HG02763 (cell line): Measurements from ENCODE around the gene CACNA1F.

Source experiments
- ATAC-seq: cut with Tn5 transposase; IDR thresholded peaks from one replicate; pipeline ENCODE4 v1.9.1; 2021; ENCODE audit warnings: mild to moderate bottlenecking, moderate library complexity; ENCODE audit not compliant: unreplicated experiment

Gene CACNA1F

DNA sequence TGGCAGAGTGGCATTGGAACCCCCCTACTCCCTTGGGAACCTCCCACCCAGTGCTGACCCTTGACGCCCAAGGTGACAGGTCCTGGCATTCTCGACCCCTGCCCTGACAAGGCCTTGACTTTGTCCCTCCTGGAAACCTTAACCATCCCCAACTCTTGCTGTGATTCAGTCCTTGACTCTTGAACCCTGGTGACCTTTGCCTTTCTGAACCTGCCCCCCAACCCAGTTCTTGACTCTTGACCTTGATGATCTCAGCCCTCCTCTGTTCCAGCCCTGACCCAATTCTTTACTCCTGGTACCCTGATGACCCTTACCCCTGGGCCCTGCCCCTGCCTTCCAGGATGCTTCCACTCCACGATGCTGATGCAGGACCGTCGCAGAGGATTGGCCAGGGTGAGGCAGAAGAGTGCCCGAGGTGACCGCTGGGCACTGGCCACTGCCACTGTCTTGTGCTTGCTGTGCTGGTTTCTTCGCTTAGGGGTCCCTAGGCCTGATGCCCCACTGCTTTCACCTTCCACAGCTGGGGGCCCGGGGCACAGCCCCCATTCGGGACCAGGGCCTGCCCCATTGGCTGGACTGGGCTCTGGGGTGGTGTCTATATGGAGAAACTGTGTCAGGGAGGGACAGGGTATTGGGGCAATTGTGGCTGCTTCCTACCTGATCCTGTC, 1.7 kb downstream of the CACNA1F start:
- ATAC-seq, result no peak

DNA sequence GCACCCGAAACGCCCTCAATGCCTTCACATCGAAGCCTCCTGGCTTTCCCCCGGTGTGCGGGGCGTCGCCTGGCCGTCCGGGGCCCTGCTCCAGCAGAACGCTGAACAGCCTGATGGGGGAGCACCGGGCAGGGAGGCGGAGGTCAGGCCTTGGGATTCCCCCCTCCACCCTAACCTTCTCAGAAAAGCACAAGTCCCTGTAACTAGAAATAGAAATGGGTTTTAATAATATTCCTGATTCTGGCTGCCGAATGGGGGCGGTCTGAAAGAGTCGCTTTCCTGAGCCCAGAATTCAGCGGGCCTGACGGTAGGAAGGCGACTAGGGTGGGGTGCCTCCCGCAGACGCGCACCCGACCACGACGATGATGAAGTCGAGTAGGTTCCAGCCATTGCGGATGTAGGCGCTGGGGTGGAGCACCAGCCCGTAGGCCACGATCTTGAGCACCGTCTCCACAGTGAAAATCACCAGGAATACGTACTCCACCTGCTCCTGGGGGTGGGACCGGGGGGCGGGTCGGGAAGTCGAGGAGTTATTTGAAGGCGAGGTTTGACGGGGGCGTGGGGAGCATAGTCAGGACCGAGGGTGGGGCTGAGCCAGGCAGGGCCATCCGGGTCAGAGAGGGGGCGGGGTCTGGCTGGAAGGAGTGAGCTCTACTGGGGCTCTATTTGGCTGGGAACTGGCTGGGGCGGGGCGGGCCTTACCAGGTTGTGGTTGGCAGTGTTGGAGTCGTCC, 2.5 kb downstream of the CACNA1F start:
- no peak for ATAC-seq

DNA sequence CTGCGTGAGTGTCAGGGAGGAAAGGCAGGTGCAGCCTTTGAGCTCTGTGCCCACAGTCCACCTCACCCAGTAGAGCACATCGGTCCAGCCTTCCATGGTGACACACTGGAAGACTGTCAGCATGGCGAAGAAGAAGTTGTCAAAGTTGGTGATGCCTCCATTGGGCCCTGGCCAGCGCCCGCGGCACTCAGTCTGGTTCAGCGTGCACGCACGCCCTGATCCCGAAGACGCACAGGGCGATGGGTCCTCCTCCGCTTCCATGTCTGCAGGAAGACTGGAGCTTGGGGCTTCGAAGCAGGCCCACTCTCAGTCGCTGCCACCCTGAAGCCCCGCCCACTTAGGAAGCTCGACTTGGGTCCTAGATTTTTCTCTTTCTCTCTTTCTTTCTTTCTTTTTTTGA, 5.0 kb downstream of the CACNA1F start:
- ATAC-seq, result no peak

DNA sequence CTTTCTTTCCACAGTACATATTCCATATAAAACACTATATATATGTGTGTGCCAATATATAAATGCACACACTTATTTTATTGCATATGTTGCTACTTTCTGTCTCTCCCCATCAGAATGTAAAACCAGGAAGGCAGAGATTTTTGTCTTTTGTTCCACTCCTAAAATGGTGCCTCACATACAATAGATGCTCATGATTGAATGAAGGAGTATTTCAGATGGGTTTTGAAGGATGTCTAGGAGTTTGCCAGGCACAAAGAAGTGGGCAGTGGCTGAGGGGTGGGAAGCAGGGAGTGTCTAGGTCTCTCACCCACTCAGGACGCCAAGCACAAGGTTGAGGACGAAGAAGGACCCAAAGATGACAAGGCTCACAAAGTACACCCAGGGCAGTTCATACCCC, 5.4 kb downstream of the CACNA1F start:
- ATAC-seq, result no peak

DNA sequence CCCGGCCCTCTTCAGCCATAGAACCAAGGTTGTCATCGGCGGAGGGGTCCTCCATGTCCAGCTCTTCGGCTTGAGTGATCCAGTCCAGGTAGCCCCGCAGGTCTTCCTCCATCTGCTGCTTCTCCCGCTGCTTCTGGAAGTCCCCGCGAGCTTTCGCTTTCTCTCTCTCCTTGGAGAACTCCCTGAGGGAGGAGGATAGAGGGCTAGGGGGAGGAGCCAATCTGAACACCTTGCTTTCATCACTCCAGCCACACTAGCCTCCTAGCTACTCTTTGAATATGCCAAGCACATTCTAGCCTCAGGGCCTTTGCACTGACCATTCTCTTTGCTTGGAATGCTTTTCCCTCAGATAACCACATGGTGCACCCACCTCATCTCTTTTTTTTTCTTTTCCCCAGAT, 6.2 kb downstream of the CACNA1F start:
- no peak for ATAC-seq

DNA sequence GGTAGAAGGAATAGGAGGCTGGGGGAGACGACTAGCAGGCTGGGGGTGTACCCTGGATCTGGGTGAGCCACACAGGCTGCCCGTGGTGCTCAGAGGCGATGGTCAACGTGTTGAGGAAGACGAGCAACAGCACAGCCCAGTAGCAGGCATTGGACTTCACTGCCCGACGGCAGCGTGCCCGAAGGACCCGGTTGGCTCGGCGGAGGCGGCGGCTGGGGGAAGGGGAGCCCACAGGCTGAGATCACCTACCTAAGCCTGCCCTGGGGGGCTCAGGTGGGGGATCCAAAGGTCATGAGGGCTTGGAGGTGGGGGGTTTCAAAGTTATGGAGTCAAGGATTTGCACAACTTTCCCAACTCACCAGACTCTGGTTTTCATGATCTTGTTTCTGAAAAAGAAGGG, 7.3 kb downstream of the CACNA1F start:
- no peak for ATAC-seq

DNA sequence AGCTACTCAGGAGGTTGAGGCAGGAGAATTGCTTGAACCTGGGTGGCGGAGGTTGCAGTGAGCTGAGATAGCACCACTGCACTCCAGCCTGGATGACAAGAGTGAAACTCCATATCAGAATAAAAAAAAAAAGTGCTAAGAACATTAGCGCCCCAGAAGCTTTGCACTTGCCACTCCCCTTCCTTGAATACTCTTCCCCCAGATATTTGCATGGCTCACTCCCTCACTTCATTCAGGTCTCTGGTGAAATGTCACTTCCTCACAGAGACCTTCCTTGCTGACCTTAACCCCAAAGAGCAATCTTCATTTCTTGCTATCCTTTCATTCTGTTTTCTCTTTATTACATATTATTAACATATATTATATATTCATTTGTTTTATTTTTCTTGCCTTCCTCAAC, 11.3 kb downstream of the CACNA1F start:
- no peak for ATAC-seq

DNA sequence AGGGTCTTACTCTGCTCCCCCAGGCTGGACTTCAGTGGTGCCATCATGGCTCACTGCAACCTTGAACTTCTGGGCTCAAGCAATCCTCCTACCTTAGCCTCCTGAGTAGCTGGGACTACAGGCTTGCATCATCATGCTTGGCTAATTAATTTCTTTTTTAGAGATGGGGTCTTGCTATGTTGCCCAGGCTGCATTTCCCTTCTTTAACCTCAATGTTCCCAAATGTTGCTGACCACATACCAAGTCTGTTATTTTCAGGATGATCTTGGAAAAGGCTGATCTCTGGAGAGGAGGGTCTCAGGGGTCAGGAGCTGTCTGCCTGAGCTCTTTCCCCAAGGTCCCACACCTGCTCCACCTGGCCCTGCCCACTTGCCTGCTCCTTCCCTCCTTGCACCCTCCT, 13.0 kb downstream of the CACNA1F start:
- ATAC-seq, result no peak

DNA sequence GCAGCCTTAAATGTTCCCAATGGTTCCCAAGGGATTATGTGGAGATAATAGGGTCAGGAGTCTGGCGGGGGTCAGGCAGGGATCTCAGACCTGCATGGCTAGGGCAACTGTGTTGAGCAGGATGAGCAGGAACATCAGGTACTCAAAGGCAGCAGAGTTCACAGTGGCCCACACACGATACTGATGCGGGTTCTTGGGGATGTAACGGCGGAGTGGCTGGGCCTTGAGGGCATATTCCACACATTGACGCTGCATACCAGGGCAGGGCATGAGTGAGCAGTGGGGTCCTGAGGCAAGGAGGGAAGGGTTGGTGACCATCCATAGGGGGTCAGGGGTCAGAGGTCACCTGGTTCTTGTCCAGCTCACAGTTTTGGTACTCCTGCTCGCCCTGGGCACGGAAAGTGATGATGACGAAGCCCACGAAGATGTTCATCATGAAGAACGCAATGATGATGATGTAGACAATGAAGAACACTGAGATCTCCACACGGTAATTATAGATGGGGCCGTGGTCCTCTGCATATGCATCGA, 18.1 kb downstream of the CACNA1F start:
- no peak for ATAC-seq

DNA sequence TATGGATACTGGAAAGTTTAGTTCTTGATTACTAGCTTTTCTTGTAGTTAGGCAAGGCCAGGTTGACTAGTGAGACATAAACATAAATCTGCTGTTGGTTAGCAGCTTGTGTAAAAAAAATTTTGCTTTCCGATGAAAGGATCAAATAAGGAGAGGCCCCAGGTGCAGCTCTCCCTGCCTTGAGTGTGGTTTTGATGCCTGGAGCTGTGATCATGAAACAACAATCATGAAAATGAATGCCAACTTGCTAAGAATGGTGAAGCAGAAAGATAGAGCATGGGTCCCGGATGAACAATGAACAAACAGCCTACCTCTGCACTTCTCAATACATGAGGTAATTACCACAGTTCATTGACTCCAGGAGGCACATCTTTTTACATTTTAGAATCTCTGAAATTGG, 18.7 kb downstream of the CACNA1F start:
- no peak for ATAC-seq

DNA sequence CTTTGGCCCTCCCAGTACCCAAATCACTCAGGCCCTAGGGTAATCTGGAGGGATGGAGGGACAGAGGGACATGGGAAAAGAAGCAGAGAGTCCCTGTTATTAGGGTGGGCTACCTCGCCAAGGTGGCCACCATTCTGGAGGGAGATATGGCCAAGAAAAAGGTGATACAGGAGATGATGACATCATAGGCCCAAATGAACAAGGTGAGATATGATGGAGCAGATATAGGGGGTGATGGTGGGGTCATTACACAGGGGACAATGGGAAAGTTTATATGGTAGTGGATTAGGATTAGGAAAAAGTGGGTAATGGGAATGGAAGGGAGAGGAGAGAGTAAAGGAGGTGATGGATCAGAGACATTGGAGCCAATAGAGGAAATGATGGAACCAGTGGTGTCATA, 20.3 kb downstream of the CACNA1F start:
- ATAC-seq, result no peak

DNA sequence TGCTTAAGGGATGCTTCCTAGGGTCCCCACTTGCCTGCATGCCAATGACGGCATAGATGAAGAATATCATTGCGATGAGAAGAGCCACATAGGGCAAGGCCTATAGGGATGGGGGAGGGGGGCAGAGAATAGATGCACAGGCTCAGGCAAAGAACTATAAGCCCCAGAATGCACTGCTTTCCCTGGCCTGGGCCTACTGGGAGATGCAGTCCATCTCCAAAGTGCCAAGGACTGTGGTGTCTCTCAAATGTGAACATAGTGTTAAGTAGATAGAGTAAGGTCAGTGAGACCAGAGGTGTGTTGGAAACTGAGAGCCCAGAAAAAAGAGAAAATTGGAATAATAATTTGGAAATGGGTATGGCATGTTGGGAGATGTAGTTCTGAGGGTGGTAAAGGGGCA, 20.9 kb downstream of the CACNA1F start:
- no peak for ATAC-seq

DNA sequence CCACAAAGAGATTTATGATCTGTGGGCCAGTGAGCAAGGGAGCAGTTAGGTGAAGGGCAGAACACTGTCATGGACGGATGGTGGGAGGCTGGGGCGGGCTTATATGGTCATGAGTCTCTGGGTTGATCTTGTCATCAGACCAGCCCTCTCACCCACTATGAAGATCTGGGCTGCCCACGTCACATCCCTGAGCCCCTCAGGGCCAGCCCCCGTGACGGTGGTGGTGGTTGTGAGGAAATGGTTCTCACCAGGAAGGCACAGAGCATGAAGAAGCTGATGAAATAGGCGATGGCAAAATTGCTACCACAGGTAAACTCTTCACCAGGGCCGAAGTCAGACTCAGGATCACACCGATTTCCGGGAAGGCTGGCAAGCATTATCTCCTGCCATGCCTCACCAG, 22.1 kb downstream of the CACNA1F start:
- no peak for ATAC-seq

DNA sequence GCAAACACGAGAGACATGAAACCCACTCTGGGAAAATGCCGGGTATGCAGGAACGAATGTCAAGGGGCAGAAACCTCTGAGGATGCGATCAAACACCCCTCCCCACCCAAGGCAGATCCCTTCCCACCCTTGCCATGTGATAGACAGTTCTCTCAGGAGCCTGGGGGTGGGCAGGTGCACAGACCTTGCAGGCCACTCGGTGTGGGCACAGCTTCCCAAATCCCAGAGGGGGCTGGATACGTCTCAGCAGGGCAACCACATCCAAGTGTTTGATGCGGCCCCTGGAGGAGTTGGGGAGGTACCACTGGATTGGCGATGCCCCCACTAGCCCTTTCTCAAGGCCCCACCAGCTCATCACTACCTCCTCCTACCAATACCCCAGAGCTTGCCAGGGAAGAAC, 22.7 kb downstream of the CACNA1F start:
- no peak for ATAC-seq

DNA sequence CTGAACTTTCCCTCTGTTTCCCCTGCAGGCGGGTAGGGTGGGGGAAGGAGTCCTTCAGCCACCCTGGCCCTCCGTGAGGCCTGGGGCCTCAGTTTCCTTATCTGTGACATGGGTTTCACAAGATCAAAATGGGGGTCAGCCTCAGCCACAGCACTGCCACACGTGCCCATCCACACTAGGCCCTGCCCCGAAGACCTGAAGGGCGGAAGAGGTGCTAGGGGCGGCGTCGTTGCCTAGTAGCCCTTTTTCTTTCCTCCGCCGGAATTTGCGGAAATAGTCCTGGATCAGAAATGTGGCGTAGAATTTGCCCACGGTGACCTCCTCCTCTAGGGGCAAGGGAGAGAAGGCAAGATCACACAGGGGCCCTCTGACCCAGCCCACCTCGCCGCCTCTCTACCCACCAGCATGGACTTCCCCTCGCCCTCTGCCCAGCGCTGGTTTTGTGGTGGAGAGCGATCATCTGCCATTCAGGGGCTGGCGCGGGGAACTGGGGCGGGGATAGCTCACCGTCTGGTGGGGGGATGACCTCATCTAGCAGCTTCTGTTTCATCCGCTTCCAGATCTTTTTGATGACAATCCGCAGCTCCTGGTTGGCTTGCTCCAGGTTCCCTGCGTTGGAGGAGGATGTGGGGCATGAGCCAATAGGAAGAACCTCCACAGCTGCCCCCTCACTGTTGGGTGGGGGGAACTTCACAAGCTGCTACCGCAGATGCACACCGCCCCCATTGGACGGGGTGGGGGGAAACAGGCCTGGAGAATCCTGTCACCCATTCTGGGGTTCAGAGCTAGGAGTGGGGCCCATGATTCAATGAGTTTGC, 23.5 kb downstream of the CACNA1F start:
- ATAC-seq, result no peak

DNA sequence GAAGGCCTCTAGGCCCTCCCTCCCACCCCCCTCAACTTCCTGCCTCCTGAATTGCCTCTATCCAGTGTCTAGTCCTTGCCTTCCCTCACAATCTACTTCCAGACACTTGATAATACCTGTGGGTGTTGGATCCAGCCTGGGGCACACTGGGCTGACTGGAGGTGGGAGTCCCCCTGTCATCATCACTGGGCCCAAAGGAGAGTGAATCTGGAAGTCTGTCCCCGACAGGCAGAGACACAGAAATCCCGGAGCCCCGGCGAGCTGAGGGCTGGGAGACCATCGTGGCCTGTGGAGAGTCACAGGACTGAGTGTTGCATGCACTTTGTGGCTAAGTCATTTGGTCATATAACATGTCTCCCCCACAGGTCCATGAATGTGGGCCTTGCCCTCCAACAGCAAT, 24.7 kb downstream of the CACNA1F start:
- ATAC-seq, result no peak

DNA sequence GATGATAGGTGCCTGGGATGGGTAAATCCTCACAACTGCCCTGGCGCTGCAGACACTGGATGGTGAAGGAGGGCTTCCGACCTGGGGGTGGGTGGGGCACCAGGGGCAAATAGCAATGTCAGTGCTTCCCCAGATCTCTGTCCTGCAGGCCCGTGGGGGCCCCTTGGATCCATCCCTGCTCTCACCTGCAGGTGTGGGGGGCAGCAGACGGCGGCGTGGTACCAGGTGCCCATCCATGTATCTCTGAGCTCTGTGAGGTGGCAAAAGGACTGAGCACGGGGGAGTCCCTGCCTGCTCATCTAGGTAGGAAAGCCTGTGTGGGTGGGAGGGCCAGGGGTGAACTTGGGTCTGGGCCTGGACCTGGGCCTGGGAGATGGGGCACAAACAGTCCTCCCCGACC, 26.6 kb downstream of the CACNA1F start:
- no peak for ATAC-seq

DNA sequence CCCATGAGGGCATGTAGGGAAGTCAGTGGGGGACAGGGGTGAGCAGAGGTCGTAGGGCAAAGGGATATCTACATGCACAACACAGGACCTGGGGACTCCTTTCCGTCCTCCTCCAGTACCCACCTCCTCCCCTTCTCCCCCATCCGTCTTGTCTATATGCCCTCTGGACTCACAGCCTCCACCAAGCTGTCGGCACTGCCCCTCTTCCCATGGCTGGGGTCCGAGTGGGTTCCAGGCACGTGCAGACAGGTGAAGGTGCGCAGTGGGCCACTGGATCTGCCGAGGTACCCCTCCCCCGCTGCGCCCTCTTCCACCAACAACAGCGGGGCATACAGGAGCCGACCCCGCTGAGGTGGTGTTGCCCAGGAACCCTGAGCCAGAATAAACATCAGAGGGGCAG, 27.7 kb downstream of the CACNA1F start:
- ATAC-seq, result no peak

DNA sequence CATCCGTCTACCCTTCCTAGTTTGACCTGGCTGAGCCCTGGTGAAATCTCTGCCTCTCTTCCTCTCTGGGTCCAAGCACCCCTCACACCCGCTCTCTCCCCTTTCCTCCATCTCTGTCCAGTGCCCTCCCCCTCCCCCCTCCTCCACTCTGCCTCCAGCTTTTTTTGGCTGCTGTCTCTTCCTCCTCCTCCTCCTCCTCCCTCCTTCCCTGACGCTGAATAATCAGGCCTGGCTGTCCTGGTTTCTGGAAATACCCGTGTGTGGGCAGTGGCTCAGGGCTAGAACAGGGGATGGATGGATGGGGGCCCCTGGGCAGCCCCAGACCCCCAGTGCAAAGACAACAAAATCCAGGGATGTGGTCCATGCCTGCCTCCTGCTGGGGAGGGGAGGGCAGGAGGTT, 28.4 kb downstream of the CACNA1F start:
- ATAC-seq, result no peak

DNA sequence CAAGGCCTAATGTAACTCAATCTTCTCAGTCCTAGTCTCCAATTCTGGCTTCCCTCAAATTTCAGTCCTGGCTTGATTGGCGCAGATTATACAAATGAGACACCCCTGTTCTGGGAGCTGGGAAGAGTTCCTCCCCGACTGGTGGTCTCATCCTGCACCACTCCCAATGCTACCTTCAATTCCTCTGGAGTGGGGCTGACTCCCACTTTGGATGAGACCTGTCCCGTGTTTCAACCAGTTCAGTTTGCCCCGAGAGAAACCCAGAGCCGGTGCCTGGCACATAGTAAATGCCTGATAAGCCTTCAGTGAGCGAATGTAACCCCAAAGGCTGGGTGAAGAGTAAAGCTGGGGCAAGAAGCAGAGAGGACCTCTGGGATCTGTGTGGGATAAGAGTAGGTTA, 29.1 kb downstream of the CACNA1F start:
- ATAC-seq, result no peak

DNA sequence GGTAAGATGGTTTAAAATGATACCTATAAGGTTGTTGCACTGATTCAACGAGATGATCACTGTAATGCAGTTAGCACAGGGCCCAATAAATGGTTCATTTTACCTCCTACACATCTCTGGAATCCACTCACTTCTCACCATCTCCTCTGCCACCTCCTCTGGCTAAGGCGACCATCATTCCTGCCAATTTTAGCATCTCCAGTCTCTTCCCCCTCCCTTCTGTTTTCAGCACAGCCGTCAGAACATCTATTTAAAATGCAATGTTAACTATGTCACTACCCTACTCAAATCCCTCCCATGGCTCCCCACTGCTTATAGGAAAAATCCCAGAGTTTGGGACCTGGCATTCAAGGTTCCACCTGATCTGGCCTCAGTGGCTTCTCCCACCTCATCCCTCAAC, 29.6 kb downstream of the CACNA1F start:
- no peak for ATAC-seq

DNA sequence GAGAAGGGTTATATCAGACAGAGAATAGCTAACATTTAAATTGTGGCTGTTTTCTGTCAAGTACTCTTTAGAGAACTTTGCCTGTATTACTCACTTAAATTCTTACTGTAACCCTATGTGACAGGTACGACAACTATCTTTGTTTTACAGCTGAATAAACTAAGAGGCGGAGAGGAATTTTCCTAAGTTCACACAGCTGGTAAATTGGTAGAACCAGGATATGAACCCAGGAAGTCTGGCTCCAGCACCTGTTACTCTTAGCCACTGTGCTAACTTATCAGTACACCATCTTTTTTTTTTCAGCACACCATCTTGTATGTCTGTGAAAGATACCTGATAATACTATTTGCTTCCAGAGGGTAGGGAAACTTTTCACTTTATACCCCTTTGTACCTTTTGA, 31.1 kb downstream of the CACNA1F start:
- ATAC-seq, result no peak
